NK-92 (cell line): Measurements from ENCODE around the gene AQR.

ENCODE experiments used
- DNase-seq: peaks from one replicate; lab custom pipeline; 2025; ENCODE audit not compliant: unreplicated experiment; lab: John Stamatoyannopoulos, UW

The AQR gene

DNA sequence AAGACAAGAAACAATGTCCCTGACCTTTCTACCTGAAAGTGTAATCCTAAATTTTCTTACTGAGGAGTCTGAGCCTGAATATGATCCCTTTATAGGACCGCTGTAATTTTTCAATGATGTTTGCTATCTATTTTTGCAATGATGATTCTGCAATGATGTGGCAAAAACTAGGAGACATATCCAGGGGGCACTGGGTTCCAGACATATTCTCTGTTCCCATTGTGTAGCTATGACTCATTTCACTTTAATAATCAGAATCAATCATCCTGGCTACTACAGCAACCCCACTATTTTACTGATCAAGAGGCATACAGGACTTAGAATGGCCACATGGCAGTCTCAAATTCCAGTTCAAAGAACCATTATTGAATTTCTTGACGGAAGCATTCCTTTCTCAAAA, 85.9 kb downstream of the AQR start:
- DNase-seq: no peak

GRCh38 chr15:34883042-34883441, 86.5 kb downstream of the AQR start:
- no peak for DNase-seq

DNA sequence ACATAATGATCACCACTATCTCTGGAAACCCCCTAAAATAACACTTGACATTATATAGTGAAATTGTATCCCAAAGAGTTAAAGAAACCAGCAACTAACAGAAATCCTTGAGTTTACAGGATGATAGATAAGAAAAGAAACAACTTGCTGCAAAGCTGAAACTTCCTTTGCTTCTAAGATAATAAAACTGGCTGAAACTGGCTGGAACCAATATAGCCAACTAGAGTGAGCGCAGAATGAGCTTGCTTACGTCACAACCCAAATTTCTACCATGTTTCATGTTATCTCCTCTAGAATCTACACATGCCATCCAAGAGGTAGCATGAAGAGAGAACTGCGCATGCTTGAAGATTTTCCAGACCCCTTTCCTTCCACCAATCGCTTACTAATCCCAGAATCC, 90.4 kb downstream of the AQR start:
- DNase-seq: no peak

DNA sequence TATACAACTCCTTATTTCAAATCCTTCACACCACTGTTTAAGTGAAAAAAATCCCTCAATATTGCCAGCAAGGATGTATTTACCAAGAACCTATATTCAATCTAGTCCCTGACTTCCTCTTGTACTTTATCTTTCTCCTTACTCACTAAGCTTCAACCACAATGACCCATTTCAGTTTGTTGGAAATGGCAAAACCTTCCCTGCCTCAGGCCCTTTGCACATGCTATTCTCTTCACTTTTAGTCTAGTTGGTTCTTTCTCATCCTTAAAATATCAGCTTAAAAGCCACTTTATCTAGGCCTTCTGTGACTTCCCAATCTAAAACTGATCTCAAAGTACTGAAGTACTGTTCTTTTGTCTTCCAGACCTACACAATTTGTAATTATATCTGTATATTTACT, 92.9 kb downstream of the AQR start:
- no peak for DNase-seq

DNA sequence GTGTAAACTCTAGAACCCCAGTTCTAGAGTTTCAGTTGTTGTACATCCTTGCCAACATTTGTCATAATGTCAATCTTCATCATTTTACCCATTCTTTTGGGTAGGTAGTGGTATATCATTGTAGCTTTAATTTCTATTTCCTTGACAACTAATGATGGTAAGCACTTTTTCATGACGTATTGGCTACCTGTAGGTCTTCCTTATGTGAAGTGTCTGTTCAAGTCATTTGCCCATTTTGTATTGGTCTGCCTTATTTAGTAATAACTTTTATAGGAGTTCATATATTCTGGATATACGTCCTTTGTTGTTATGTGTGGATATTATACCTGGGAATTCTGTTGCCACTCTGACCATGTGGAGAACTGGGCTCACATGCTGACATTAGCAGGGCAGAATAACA, 100.4 kb downstream of the AQR start:
- DNase-seq: no peak

- DNase-seq: no peak
Observed at GRCh38 chr15:34865531-34865930, 104.0 kb downstream of the AQR start.

DNA sequence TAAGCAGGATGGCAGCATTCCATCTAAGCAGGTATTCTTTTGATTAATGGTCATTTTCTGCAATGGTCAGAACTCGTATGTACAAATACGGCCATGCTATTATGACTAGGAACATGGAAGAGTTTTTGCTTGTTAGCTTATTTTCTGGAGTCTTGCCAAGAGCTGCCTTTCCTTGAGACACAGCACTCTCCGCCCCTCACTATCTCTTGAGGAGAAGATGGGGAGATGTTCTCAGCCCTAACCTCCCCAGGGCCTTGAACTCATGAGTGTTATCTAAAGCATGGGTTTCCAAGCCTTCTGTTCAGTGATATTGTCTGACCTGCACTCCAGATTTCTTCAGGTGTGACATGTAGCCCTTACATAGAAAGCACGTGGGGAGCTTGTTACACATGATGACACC, 108.3 kb downstream of the AQR start:
- DNase-seq: no peak

DNA sequence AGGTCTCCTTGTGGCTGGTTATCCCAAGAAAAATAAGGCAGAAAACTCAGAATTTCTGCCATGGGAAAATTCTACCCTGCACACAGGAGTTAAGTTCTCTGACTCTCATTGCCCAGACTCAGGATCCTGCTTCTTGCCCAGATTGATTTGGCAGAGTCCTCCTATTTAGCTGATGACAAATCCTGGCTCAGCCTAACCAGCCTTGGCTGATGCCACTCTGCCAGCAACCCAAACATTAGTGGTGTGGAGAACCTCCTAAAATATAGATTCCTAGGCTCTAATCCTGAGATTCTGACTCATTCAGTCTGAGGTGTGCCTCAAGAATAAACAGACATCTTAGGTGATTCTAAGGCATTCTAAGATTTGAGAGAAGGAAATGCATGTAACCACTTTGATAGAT, 113.6 kb downstream of the AQR start:
- no peak for DNase-seq

DNA sequence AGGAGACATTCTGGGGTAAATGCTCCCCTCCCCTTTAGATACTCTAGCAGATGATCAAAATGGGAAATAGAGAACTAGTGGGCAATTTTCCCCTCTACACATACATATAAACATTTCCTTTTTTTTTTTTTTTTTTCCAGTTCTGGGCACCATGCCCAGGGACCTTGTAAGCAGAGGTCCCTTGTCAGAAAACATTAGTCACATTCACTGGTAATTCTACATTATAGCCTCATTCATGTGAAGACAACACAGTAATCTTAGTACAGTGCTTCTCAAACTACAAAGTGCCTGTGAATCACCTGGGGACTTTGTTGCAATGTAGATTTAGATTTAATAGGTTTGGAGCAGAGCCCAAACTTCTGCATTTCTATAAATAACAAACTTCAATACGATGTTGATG, 114.1 kb downstream of the AQR start:
- no peak for DNase-seq

GRCh38 chr15:34854232-34854631, 115.3 kb downstream of the AQR start:
- DNase-seq: no peak

GRCh38 chr15:34853001-34853758, 116.4 kb downstream of the AQR start:
- DNase-seq: no peak

GRCh38 chr15:34851751-34852150, 117.8 kb downstream of the AQR start:
- DNase-seq: no peak

- DNase-seq: no peak
Observed at GRCh38 chr15:34851007-34851406, 118.5 kb downstream of the AQR start.

DNA sequence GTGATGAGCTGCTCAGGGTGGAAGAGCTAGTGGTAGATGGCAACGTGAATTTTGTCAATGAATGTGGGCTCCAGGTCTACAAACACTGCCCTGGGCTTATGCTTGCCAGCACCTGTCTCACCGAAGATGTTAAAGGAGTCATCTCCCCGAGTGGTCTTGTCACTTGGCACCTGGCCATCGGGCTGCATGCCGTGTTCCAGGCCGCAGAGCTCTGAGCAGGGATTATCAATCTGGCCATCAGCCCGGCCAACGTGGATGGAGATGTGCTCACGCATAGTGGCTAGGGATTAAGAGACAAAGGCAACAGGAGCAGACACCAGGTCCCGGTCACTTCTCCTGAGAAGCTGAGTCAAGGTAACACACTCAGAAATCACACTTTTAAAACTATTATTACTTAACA, 119.4 kb downstream of the AQR start:
- no peak for DNase-seq

DNA sequence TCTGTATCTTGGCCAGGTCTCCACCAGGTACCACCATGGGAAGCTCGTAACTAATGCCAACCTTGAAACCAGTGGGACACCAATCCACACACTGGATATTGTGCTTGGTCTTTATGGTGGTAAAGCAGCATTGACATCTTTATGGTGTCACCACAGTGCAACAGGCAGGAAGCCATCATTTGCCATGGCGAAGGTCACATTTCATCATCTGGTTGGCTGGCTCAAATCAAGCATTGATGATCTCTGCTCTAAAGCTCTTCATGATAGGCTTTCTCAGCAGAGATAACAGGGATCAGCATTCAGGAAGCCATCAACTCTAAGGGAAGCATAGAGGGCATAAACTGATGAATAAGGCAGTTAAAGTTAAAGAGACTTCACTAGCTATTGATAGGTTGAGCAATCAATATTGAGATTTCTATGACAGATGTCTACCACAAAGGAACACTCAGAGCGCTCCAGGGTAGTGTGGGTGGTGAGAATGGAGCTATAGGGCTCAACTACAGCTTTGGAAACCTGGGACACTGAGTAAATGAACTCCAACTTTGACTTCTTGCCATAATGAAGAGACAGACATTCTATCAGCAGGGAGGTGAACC, 120.1 kb downstream of the AQR start:
- no peak for DNase-seq

DNA sequence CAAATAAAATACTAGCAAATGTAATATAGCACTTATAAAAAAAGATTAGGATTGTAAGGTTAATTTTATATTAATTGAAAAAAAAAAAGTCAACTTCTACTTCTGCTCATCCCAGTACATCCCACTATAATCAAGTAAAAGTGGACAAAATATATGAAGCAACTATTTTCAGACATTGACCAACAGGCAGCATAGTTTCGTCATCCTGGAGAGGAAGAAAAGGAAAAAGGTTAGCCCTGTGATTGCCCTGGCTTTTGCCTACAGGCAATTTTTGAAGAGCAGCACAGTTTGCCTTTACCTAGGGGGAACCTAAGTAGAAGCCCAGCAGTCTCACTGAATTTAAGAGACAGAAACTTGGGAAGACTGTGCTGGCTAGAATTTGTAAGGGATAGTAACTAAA, 121.9 kb downstream of the AQR start:
- DNase-seq: no peak

GRCh38 chr15:34841262-34841725, 128.2 kb downstream of the AQR start:
- DNase-seq: no peak

DNA sequence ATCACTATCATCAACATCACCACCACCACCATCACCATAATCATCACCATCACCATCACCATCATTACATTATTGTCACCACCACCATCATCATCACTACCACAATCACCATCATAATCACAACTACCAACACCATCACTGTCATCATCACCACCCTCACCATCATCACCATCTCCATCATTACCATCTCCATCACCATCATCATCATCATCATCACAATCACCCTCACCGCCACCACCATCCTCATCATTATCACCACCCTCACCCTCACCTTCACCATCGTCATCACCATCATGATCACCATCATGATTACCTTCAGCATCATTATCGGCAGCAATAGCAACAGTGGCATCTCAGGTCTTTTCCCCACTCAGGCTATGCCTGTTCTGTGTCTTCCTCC, 131.3 kb downstream of the AQR start:
- no peak for DNase-seq

- no peak for DNase-seq
Observed at GRCh38 chr15:34837246-34838016, 132.1 kb downstream of the AQR start.

DNA sequence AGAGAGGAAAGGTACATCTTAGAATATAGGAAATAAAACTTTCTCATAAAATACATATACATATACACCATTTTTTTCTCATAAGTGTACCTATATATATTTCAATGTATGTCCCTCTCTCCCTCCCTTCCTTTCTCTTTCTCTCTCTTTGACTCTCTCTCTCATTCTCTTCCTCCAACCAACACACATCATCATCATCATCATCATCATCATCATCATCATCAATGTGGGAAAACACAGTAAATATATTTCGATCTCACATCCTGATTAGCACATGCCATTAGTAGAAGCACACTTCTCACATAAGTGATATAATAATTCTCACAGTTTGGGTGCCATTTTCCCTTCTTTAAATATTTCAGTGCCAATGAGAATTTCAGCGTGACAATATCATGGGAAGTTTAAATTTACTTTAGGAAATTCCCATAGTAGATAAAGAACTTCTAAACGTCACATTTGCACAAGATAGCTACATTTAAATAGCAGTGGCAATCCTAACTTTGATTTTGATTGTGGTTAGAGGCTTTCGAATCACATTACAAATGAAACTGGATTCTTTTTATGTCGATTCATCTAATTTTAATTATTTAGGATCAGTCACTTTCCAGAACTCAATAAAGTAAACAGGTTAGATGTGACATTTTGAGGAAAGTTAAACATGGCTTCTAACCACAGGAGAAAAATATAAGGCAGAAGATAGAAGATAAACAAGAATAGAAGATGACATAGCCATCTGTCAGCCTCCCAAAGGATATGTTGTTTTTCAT, 141.2 kb downstream of the AQR start:
- DNase-seq: no peak

GRCh38 chr15:34821831-34822230, 147.7 kb downstream of the AQR start:
- DNase-seq: no peak
